SK-N-SH (cell line): ENCODE results near the gene ABHD16A. TPM values are rescaled to one million over a fixed set of nuclear protein-coding genes. Genes with fewer than 3 reads are reported as not detected.

Source experiments
- CTCF ChIA-PET: fragments of 300-600, 350-600 bp; formaldehyde crosslinking; extraction: SDS; loops from one replicate; lab custom pipeline; 2021; lab: Yijun Ruan, JAX
- POLR2A ChIA-PET: fragments of 350-600 bp; sonication (Branson Sonifier 250); formaldehyde crosslinking; extraction: SDS; loops from one replicate; lab custom pipeline; 2020; ENCODE audit warnings: antibody characterized with exemption, inconsistent platforms; lab: Yijun Ruan, JAX
- DNase-seq: peaks from one replicate; pipeline ENCODE4 v3.0.0; 2012
- H2AFZ ChIP-seq: fragments of 200-600 bp; sonication (generic); 2 replicates; pipeline ENCODE4 v1.8.1; 2016; ENCODE audit warnings: antibody characterized with exemption, mild to moderate bottlenecking, low read depth
- H3F3A ChIP-seq: fragments of 200-600 bp; sonication (generic); replicated peaks from 2 replicates; pipeline ENCODE3; 2016; ENCODE audit warnings: antibody characterized with exemption, mild to moderate bottlenecking; ENCODE audit not compliant: insufficient read depth
- H3K27ac ChIP-seq, 2 experiments: fragments of 200-500 bp in 1 of 2; fragments of 200-600 bp in 1 of 2; sonication (Bioruptor generic) in 1 of 2; sonication (generic), shearing (Covaris generic) in 1 of 2; 2 replicates each; pipeline versions ENCODE4 v1.5.1 to v1.6.1; 2014 to 2016; ENCODE audit warnings: low read depth in 2 of 2, inconsistent platforms in 1 of 2, low read length in 1 of 2, mild to moderate bottlenecking in 1 of 2, mixed read lengths in 1 of 2
- H3K27me3 ChIP-seq: fragments of 200-600 bp; sonication (generic), shearing (Covaris generic); 2 replicates; pipeline ENCODE4 v1.6.1; 2016; ENCODE audit warnings: mixed run types; ENCODE audit not compliant: insufficient read depth
- H3K36me3 ChIP-seq, 2 experiments: fragments of 200-500 bp in 1 of 2; fragments of 200-600 bp in 1 of 2; sonication (Bioruptor generic) in 1 of 2; sonication (generic) in 1 of 2; replicated peaks in 1 of 2; 2 replicates each; pipeline versions ENCODE3 to v1.5.1; 2014 to 2016; ENCODE audit warnings: low read length in 1 of 2, mild to moderate bottlenecking in 1 of 2; ENCODE audit not compliant: insufficient read depth in 2 of 2, control insufficient read depth in 1 of 2
- H3K4me1 ChIP-seq, 2 experiments: fragments of 200-500 bp in 1 of 2; fragments of 200-600 bp in 1 of 2; sonication (Bioruptor generic) in 1 of 2; sonication (generic), shearing (Covaris generic) in 1 of 2; 2 replicates each; pipeline versions ENCODE4 v1.5.1 to v1.6.1; 2014 to 2016; ENCODE audit warnings: low read depth in 1 of 2, low read length in 1 of 2, mixed run types in 1 of 2; ENCODE audit not compliant: insufficient read depth in 2 of 2, control insufficient read depth in 1 of 2
- H3K4me2 ChIP-seq: fragments of 200-600 bp; sonication (generic), shearing (Covaris generic); 2 replicates; pipeline ENCODE4 v1.6.1; 2017; ENCODE audit warnings: mixed run types
- H3K4me3 ChIP-seq, 2 experiments: fragments of 200-500 bp in 1 of 2; fragments of 200-600 bp in 1 of 2; sonication (Bioruptor generic) in 1 of 2; sonication (generic), shearing (Covaris generic) in 1 of 2; 2 replicates each; pipeline versions ENCODE4 v1.5.1 to v1.8.1; 2014 to 2016; ENCODE audit warnings: low read depth in 2 of 2, inconsistent platforms in 1 of 2, low read length in 1 of 2, mild to moderate bottlenecking in 1 of 2, mixed read lengths in 1 of 2, moderate library complexity in 1 of 2
- H3K79me2 ChIP-seq: fragments of 200-600 bp; sonication (generic); 2 replicates; pipeline ENCODE4 v1.8.1; 2017; ENCODE audit warnings: mild to moderate bottlenecking; ENCODE audit not compliant: insufficient read depth
- H3K9ac ChIP-seq: fragments of 200-600 bp; sonication (generic); 2 replicates; pipeline ENCODE4 v1.6.1; 2017; ENCODE audit warnings: mixed run types
- H3K9me2 ChIP-seq: fragments of 200-600 bp; sonication (generic); 2 replicates; pipeline ENCODE4 v1.6.1; 2017; ENCODE audit warnings: mixed run types
- H3K9me3 ChIP-seq: fragments of 200-600 bp; sonication (generic); 2 replicates; pipeline ENCODE4 v1.6.1; 2017; ENCODE audit warnings: mixed run types, mild to moderate bottlenecking, moderate library complexity
- H4K20me1 ChIP-seq: fragments of 200-600 bp; sonication (generic); 2 replicates; pipeline ENCODE4 v1.6.1; 2017; ENCODE audit warnings: mild to moderate bottlenecking, mixed run types; ENCODE audit not compliant: insufficient read depth
- CTCF ChIP-seq: fragments of 200-600 bp; sonication (generic); IDR thresholded peaks from 2 replicates; pipeline ENCODE4 v1.6.1; 2017; ENCODE audit warnings: antibody characterized with exemption, mild to moderate bottlenecking, moderate library complexity
- EZH2phosphoT487 ChIP-seq: fragments of 200-600 bp; sonication (generic); IDR thresholded peaks from 2 replicates; pipeline ENCODE4 v1.6.1; 2017; ENCODE audit warnings: low read depth, mixed run types, mild to moderate bottlenecking, antibody characterized with exemption, moderate library complexity, borderline replicate concordance
- FOXJ3 ChIP-seq: sonication (generic); formaldehyde crosslinking; IDR thresholded peaks from 2 replicates; pipeline ENCODE4 v1.5.1; 2020; ENCODE audit warnings: mild to moderate bottlenecking, missing genetic modification reagents
- FOXM1 ChIP-seq: IDR thresholded peaks from 2 replicates; pipeline ENCODE4 v1.4.0; 2012; ENCODE audit warnings: low read depth, mild to moderate bottlenecking
- GATA2 ChIP-seq: sonication (generic); formaldehyde crosslinking; IDR thresholded peaks from 2 replicates; pipeline ENCODE4 v1.5.0; 2020; ENCODE audit warnings: mild to moderate bottlenecking, missing genetic modification reagents
- IRF3 ChIP-seq: fragments of 150-350 bp; IDR thresholded peaks from 2 replicates; pipeline ENCODE4 v1.6.1; 2016; ENCODE audit warnings: mild to moderate bottlenecking, low read depth, low read length
- JUND ChIP-seq: IDR thresholded peaks from 2 replicates; pipeline ENCODE4 v1.4.0; 2012
- MAX ChIP-seq: IDR thresholded peaks from 2 replicates; pipeline ENCODE4 v1.4.0; 2012; ENCODE audit warnings: low read depth
- NFIC ChIP-seq: IDR thresholded peaks from 2 replicates; pipeline ENCODE4 v1.4.0; 2012; ENCODE audit warnings: borderline replicate concordance
- REST ChIP-seq: IDR thresholded peaks from 2 replicates; pipeline ENCODE4 v1.6.1; 2012; ENCODE audit warnings: mild to moderate bottlenecking, low read depth, low read length, moderate library complexity
- RFX5 ChIP-seq: IDR thresholded peaks from 2 replicates; pipeline ENCODE4 v1.6.1; 2012; ENCODE audit warnings: mild to moderate bottlenecking, improper control_type of control experiment, low read length
- RXRA ChIP-seq: IDR thresholded peaks from 2 replicates; pipeline ENCODE4 v1.4.0; 2012; ENCODE audit warnings: low read depth, mild to moderate bottlenecking, borderline replicate concordance
- SIN3A ChIP-seq: IDR thresholded peaks from 2 replicates; pipeline ENCODE4 v1.6.1; 2012; ENCODE audit warnings: low read depth, mild to moderate bottlenecking, low read length, moderate library complexity, borderline replicate concordance
- TCF12 ChIP-seq: IDR thresholded peaks from 2 replicates; pipeline ENCODE4 v1.4.0; 2012
- YY1 ChIP-seq: IDR thresholded peaks from 2 replicates; pipeline ENCODE4 v1.4.0; 2012; ENCODE audit warnings: low read depth, mild to moderate bottlenecking
- WGBS: methylation state at CpG from one replicate; pipeline ENCODE4 v1.1.6; 2017; ENCODE audit warnings: low lambda C conversion rate; 5-methylcytosine and 5-hydroxymethylcytosine counted together
- polyA plus RNA-seq, 3 experiments: library from polyadenylated mRNA; depleted of rRNA; stranded (reverse); fragments of >200 nt; gene quantifications; 2 replicates each; pipeline ENCODE4 v1.2.3, GENCODE V29; 2012

The ABHD16A gene
- polyA plus RNA-seq, 1 of the 3 experiments (the other 2 are of a cell fraction), result 49.3 TPM

- TF ChIP-seq REST, result no peak
- no peak for TF ChIP-seq IRF3
- no peak for TF ChIP-seq JUND
- TF ChIP-seq RFX5, result no peak
Measured at GRCh38 chr6:31727034-31727716, 24.1 kb upstream of the ABHD16A start (continued).

- H3F3A ChIP-seq, result peaks cover 12% of the 10 kb centered on the region
- no peak overlapping the region for H3K4me2 ChIP-seq
- peaks cover 13% of the 10 kb centered on the region; the same call in 1 of the 2 replicates for H3K79me2 ChIP-seq
- H3K4me1 ChIP-seq, result peaks cover 11 to 12% of the 10 kb centered on the region in 2 experiments; a peak in 1 of 4 replicates
- H3K27ac ChIP-seq, result no peak overlapping the region
- POLR2A ChIA-PET, result interaction anchor here (0.5 kb wide), 1 partner anchor 107 kb away, joined by 3 read pairs; no protein-coding TSS in a partner anchor
- no peaks in the 10 kb centered on the region for H3K27me3 ChIP-seq
- WGBS, result 92% methylated on average over 12 of the region's 12 CpGs
- H3K9me2 ChIP-seq, result no peaks in the 10 kb centered on the region
- H3K4me3 ChIP-seq, result no peak overlapping the region
- DNase-seq, result no peak
- TF ChIP-seq EZH2phosphoT487 (no peak), MAX (no peak), FOXJ3 (no peak), FOXM1 (no peak), NFIC (no peak), RXRA (no peak), TCF12 (no peak), YY1 (no peak), REST (no peak), SIN3A (no peak), GATA2 (CRISPR knock-in tag) (no peak), CTCF (no peak), JUND (no peak)
- TF ChIP-seq, all 33 proteins: peak for 0
- H3K36me3 ChIP-seq, result peaks cover 23 to 28% of the 10 kb centered on the region in 2 experiments
- no peak overlapping the region for H2AFZ ChIP-seq
- H4K20me1 ChIP-seq, result peaks cover 6% of the 10 kb centered on the region; the same call in 1 of the 2 replicates
- CTCF ChIA-PET, result no interaction called here
- H3K9me3 ChIP-seq, result no peaks in the 10 kb centered on the region
- no peak overlapping the region for H3K9ac ChIP-seq
Measured at GRCh38 chr6:31725502-31726350, 22.6 kb upstream of the ABHD16A start.
